HEK293 (cell line): ENCODE results near the gene ADAMTSL3.

ENCODE experiments used
- CTCF ChIA-PET: fragments of 350-600 bp; formaldehyde crosslinking; extraction: SDS; loops from one replicate; lab custom pipeline; 2021; ENCODE audit warnings: antibody characterized with exemption; lab: Yijun Ruan, JAX
- POLR2A ChIA-PET: fragments of 300-600 bp; formaldehyde crosslinking; extraction: SDS; loops from one replicate; lab custom pipeline; 2020; ENCODE audit warnings: antibody characterized with exemption, inconsistent platforms; lab: Yijun Ruan, JAX
- H3K27ac ChIP-seq: fragments of 200-500 bp; sonication (Bioruptor generic); 2 replicates; pipeline ENCODE4 v1.5.1; 2014; ENCODE audit warnings: low read depth, low read length, control low read depth, inconsistent platforms; ENCODE audit errors: extremely low read depth
- H3K36me3 ChIP-seq, 2 experiments: fragments of 200-500 bp in 1 of 2; sonication (Bioruptor generic) in 1 of 2; 1 replicate in 1 of 2; 2 replicates in 1 of 2; pipeline ENCODE4 v1.5.1; 2014 to 2017; ENCODE audit warnings: inconsistent platforms in 2 of 2, low read length in 2 of 2; ENCODE audit not compliant: control insufficient read depth in 2 of 2, insufficient read depth in 1 of 2
- H3K4me1 ChIP-seq: fragments of 200-500 bp; sonication (Bioruptor generic); 2 replicates; pipeline ENCODE4 v1.5.1; 2014; ENCODE audit warnings: mild to moderate bottlenecking, low read length, inconsistent platforms; ENCODE audit not compliant: control insufficient read depth, insufficient read depth
- H3K4me3 ChIP-seq: 2 replicates; pipeline ENCODE4 v1.5.1; 2011; ENCODE audit warnings: low read depth, mild to moderate bottlenecking, control low read depth, low read length, moderate library complexity
- H3K9me3 ChIP-seq: fragments of 200-500 bp; sonication (Bioruptor generic); 2 replicates; pipeline ENCODE4 v1.5.1; 2014; ENCODE audit warnings: low read depth, low read length, inconsistent platforms; ENCODE audit not compliant: control insufficient read depth, insufficient read depth
- HOXC10 ChIP-seq: sonication (generic); formaldehyde crosslinking; IDR thresholded peaks from 2 replicates; pipeline ENCODE4 v1.8.1; 2023; ENCODE audit warnings: mild to moderate bottlenecking, missing genetic modification reagents
- KLF9 ChIP-seq: fragments of 450-650 bp; formaldehyde crosslinking; IDR thresholded peaks from 2 replicates; pipeline ENCODE4 v1.5.1; 2016; ENCODE audit warnings: missing biosample characterization, missing genetic modification characterization, low read depth
- PRDM4 ChIP-seq: fragments of 450-650 bp; formaldehyde crosslinking; IDR thresholded peaks from 2 replicates; pipeline ENCODE4 v1.5.1; 2017; ENCODE audit warnings: missing biosample characterization, missing genetic modification characterization
- SCRT1 ChIP-seq: fragments of 450-650 bp; formaldehyde crosslinking; IDR thresholded peaks from 2 replicates; pipeline ENCODE4 v1.5.1; 2016; ENCODE audit warnings: missing biosample characterization, missing genetic modification characterization, borderline replicate concordance
- YY2 ChIP-seq: fragments of 450-650 bp; formaldehyde crosslinking; IDR thresholded peaks from 2 replicates; pipeline ENCODE4 v1.5.1; 2016; ENCODE audit warnings: missing biosample characterization, missing genetic modification characterization
- ZNF146 ChIP-seq: fragments of 450-650 bp; formaldehyde crosslinking; IDR thresholded peaks from 2 replicates; pipeline ENCODE4 v1.5.1; 2016; ENCODE audit warnings: missing biosample characterization, missing genetic modification characterization
- ZNF155 ChIP-seq: fragments of 450-650 bp; formaldehyde crosslinking; IDR thresholded peaks from 2 replicates; pipeline ENCODE4 v1.5.1; 2016; ENCODE audit warnings: missing biosample characterization, missing genetic modification characterization
- ZNF221 ChIP-seq: fragments of 450-650 bp; formaldehyde crosslinking; IDR thresholded peaks from 2 replicates; pipeline ENCODE4 v1.5.1; 2017; ENCODE audit warnings: missing biosample characterization, missing genetic modification characterization, borderline replicate concordance
- ZNF280C ChIP-seq: fragments of 450-650 bp; formaldehyde crosslinking; IDR thresholded peaks from 2 replicates; pipeline ENCODE4 v1.5.1; 2016; ENCODE audit warnings: missing biosample characterization, missing genetic modification characterization
- ZNF324 ChIP-seq: fragments of 450-650 bp; formaldehyde crosslinking; IDR thresholded peaks from 2 replicates; pipeline ENCODE4 v1.5.1; 2016; ENCODE audit warnings: missing biosample characterization, missing genetic modification characterization
- ZNF473 ChIP-seq: fragments of 450-650 bp; formaldehyde crosslinking; IDR thresholded peaks from 2 replicates; pipeline ENCODE4 v1.5.1; 2017; ENCODE audit warnings: missing biosample characterization, missing genetic modification characterization
- ZNF501 ChIP-seq: fragments of 450-650 bp; formaldehyde crosslinking; IDR thresholded peaks from 2 replicates; pipeline ENCODE4 v1.5.1; 2016; ENCODE audit warnings: missing biosample characterization, missing genetic modification characterization
- ZNF529 ChIP-seq: fragments of 450-650 bp; formaldehyde crosslinking; IDR thresholded peaks from 2 replicates; pipeline ENCODE4 v1.5.1; 2017; ENCODE audit warnings: missing genetic modification characterization, missing biosample characterization; ENCODE audit not compliant: insufficient replicate concordance
- ZNF677 ChIP-seq: fragments of 450-650 bp; IDR thresholded peaks from 2 replicates; pipeline ENCODE4 v1.5.0; 2018; ENCODE audit warnings: missing biosample characterization, mild to moderate bottlenecking, missing genetic modification characterization, moderate library complexity
- ZSCAN16 ChIP-seq: fragments of 450-650 bp; formaldehyde crosslinking; IDR thresholded peaks from 2 replicates; pipeline ENCODE4 v1.5.1; 2016; ENCODE audit warnings: missing biosample characterization, missing genetic modification characterization
- TF ChIP-seq, protein P1 (sequence below): fragments of 450-650 bp; formaldehyde crosslinking; IDR thresholded peaks from 2 replicates; pipeline ENCODE4 v1.5.1; 2016; ENCODE audit warnings: missing biosample characterization, missing genetic modification characterization
- TF ChIP-seq, protein P2 (sequence below): IDR thresholded peaks from 2 replicates; pipeline ENCODE4 v1.6.1; 2011; ENCODE audit warnings: mild to moderate bottlenecking, low read depth, low read length, borderline replicate concordance

Gene ADAMTSL3

DNA sequence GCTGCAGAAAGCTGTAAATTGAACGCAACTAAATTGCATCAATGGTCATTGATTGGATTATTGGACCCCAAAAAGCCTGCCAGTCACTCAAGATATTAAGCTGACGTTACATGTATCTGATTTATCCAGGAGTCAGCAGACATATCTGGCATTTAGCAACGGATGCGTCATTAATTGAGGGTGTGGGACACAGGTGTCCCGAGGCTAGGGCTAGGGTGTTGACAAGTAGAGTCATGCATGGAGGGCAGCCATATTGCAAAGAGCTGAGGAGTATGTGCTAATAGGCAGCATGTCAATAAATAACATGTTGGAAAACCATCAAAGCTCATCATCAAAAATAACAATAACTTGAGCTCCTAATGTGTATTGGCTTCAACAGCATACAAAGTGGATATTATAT, 347.1 kb downstream of the ADAMTSL3 start:
- Histone ChIP-seq H3K4me1 (no peaks in the 10 kb centered on the region), H3K36me3 (no peaks in the 10 kb centered on the region), H3K9me3 (no peaks in the 10 kb centered on the region), H3K4me3 (no peak overlapping the region), H3K27ac (no peak overlapping the region)
- TF ChIP-seq ZNF324 (tag by site-specific recombination) (no peak), ZNF501 (tag by site-specific recombination) (no peak), ZNF280C (no peak)
- ChIA-PET CTCF (no interaction called here), POLR2A (no interaction called here)

- Histone ChIP-seq H3K4me1 (no peaks in the 10 kb centered on the region), H3K27ac (no peak overlapping the region)
- POLR2A ChIA-PET, result no interaction called here
- TF ChIP-seq, protein P1, sequence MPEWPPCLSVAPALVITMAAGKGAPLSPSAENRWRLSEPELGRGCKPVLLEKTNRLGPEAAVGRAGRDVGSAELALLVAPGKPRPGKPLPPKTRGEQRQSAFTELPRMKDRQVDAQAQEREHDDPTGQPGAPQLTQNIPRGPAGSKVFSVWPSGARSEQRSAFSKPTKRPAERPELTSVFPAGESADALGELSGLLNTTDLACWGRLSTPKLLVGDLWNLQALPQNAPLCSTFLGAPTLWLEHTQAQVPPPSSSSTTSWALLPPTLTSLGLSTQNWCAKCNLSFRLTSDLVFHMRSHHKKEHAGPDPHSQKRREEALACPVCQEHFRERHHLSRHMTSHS (tag by site-specific recombination), result no peak
- TF ChIP-seq YY2 (tag by site-specific recombination) (no peak), KLF9 (no peak), ZSCAN16 (tag by site-specific recombination) (no peak), ZNF155 (tag by site-specific recombination) (no peak), ZNF677 (tag by site-specific recombination) (no peak), ZNF529 (tag by site-specific recombination) (no peak), ZNF146 (tag by site-specific recombination) (no peak), HOXC10 (CRISPR knock-in tag) (no peak), SCRT1 (tag by site-specific recombination) (no peak), ZNF473 (tag by site-specific recombination) (no peak)
- TF ChIP-seq, all 188 proteins: peak for 0
- H3K4me3 ChIP-seq, result no peak overlapping the region
- no peaks in the 10 kb centered on the region for H3K36me3 ChIP-seq
- CTCF ChIA-PET, result no interaction called here
- H3K9me3 ChIP-seq, result no peaks in the 10 kb centered on the region
Measured at GRCh38 chr15:84001655-84002054, 347.7 kb downstream of the ADAMTSL3 start.

DNA sequence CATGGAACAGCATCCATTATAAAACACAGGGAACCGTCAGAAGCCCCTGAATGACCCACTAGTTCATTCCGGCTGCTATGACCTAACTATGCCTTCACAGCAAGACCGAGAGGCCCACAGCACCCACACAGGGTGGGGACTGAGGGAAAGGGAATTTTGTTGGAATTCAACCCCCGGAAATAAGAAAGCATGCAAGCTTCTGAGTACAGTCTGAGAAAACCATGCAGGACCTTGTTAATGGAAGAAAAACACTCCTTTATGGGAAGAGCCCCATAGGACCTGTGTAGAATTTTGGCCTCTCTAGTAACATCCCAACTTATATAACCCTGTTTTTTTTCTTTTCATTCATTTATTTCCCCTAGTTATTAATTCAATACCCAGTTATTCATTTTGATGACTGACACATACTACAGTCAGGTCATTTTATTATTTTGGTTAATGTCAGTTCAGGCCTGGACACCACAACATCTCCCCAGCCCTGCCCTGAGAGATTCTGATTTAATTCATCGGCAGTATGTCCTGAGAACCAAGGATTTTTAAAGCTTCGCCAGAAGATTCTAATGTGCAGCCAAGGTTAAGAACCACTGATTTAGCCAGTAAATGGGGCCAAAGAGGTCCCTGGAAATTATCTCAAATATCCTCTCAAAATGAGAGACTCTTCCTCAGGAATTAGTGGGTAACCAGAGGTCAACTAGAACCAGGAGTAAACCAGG, 350.0 kb downstream of the ADAMTSL3 start:
- Histone ChIP-seq H3K4me1 (no peaks in the 10 kb centered on the region), H3K36me3 (no peaks in the 10 kb centered on the region), H3K9me3 (no peaks in the 10 kb centered on the region), H3K4me3 (no peak overlapping the region), H3K27ac (no peak overlapping the region)
- CTCF ChIA-PET, result no interaction called here
- TF ChIP-seq ZNF221 (tag by site-specific recombination) (no peak), PRDM4 (tag by site-specific recombination) (no peak)
- TF ChIP-seq, protein P2, sequence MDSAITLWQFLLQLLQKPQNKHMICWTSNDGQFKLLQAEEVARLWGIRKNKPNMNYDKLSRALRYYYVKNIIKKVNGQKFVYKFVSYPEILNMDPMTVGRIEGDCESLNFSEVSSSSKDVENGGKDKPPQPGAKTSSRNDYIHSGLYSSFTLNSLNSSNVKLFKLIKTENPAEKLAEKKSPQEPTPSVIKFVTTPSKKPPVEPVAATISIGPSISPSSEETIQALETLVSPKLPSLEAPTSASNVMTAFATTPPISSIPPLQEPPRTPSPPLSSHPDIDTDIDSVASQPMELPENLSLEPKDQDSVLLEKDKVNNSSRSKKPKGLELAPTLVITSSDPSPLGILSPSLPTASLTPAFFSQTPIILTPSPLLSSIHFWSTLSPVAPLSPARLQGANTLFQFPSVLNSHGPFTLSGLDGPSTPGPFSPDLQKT, result no peak
- POLR2A ChIA-PET, result no interaction called here
